K562 (cell line): Measurements from ENCODE around the gene ST6GAL1. TPM values are rescaled to one million over a fixed set of nuclear protein-coding genes. Genes with fewer than 3 reads are reported as not detected.

Source experiments
- ATAC-seq: fragments of 200-7000 bp; cut with Tn5 transposase; 3 replicates; pipeline ENCODE4 v1.9.1; 2020; ENCODE audit warnings: moderate library complexity
- BruUV-seq: library from RNA; stranded (reverse); fragments of 400-500 nt; replicated peaks from 2 replicates; lab custom pipeline; 2021; lab: Mats Ljungman, UMichigan
- CTCF ChIA-PET: fragments of 300-600 bp; formaldehyde crosslinking; extraction: SDS; loops from one replicate; lab custom pipeline; 2021; ENCODE audit warnings: low intra/inter-chr PET ratio; lab: Yijun Ruan, JAX
- POLR2A ChIA-PET: fragments of 300-600, 350-650 bp; sonication (Branson Sonifier 250); formaldehyde crosslinking; extraction: SDS; loops from one replicate; lab custom pipeline; 2021; ENCODE audit warnings: antibody characterized with exemption, inconsistent platforms; lab: Yijun Ruan, JAX
- DNase-seq, 4 experiments: peaks; one replicate each; pipeline versions ENCODE4 v3.0.0 to v3.0.0-alpha.2; 2011 to 2018; ENCODE audit warnings: low spot score in 3 of 4, mixed read lengths in 3 of 4; ENCODE audit errors: extremely low read depth in 1 of 4
- FAIRE-seq: peaks from 2 replicates; lab custom pipeline; 2011; peaks lifted over from hg19 to GRCh38; lab: Jason Lieb, UNC
- H2AFZ ChIP-seq: 2 replicates; pipeline ENCODE4 v1.6.0; 2011; ENCODE audit warnings: low read depth, low read length, control low read depth, inconsistent platforms
- H3K27ac ChIP-seq: fragments of 200-600 bp; 3 replicates; pipeline ENCODE4 v1.8.0; 2011; ENCODE audit warnings: low read depth, mild to moderate bottlenecking, control low read depth, inconsistent platforms, low read length, moderate library complexity, mixed read lengths; ENCODE audit errors: extremely low read depth
- H3K27me3 ChIP-seq, 2 experiments: fragments of 300-600 bp in 1 of 2; 2 replicates in 1 of 2; 3 replicates in 1 of 2; pipeline versions ENCODE4 v1.6.0 to v1.8.0; 2011; ENCODE audit warnings: inconsistent platforms in 2 of 2, low read length in 2 of 2, mild to moderate bottlenecking in 1 of 2, mixed read lengths in 1 of 2, moderate library complexity in 1 of 2; ENCODE audit not compliant: control insufficient read depth in 2 of 2, insufficient read depth in 2 of 2
- H3K36me3 ChIP-seq: fragments of 300-600 bp; 3 replicates; pipeline ENCODE4 v1.8.0; 2011; ENCODE audit warnings: mild to moderate bottlenecking, low read length, inconsistent platforms; ENCODE audit not compliant: control insufficient read depth, insufficient read depth
- H3K4me1 ChIP-seq, 2 experiments: fragments of 200-600 bp in 1 of 2; replicated peaks in 1 of 2; 2 replicates in 1 of 2; 3 replicates in 1 of 2; pipeline versions ENCODE4 v1.5.1 to v1.8.0; 2011; ENCODE audit warnings: inconsistent platforms in 2 of 2, low read length in 2 of 2, mild to moderate bottlenecking in 1 of 2, mixed read lengths in 1 of 2, moderate library complexity in 1 of 2; ENCODE audit not compliant: control insufficient read depth in 2 of 2, insufficient read depth in 2 of 2
- H3K4me2 ChIP-seq: 2 replicates; pipeline ENCODE4 v1.6.1; 2011; ENCODE audit warnings: low read length, control low read depth, inconsistent platforms, mixed read lengths; ENCODE audit not compliant: insufficient read depth
- H3K4me3 ChIP-seq: fragments of 200-600 bp; sonication (generic), shearing (Covaris generic); 2 replicates; pipeline ENCODE4 v1.5.1; 2016; ENCODE audit warnings: control low read depth, inconsistent platforms
- H3K79me2 ChIP-seq: fragments of 200-600 bp; 3 replicates; pipeline ENCODE4 v1.8.0; 2011; ENCODE audit warnings: low read length, inconsistent platforms; ENCODE audit not compliant: control insufficient read depth, insufficient read depth
- H3K9ac ChIP-seq, 2 experiments: 2 replicates each; pipeline versions ENCODE4 v1.6.0 to v1.6.1; 2011; ENCODE audit warnings: low read depth in 2 of 2, low read length in 2 of 2, control low read depth in 1 of 2, inconsistent platforms in 1 of 2, mild to moderate bottlenecking in 1 of 2, mixed read lengths in 1 of 2; ENCODE audit not compliant: insufficient read depth in 1 of 2
- H3K9me1 ChIP-seq: one replicate; pipeline ENCODE4 v1.6.0; 2011; ENCODE audit warnings: inconsistent platforms, mild to moderate bottlenecking, low read length, moderate library complexity; ENCODE audit not compliant: control insufficient read depth, insufficient read depth
- H3K9me3 ChIP-seq: replicated peaks from 2 replicates; pipeline ENCODE4 v1.5.1; 2011; ENCODE audit warnings: low read depth, low read length, inconsistent platforms; ENCODE audit not compliant: control insufficient read depth, insufficient read depth
- H4K20me1 ChIP-seq: replicated peaks from 2 replicates; pipeline ENCODE4 v1.6.1; 2011; ENCODE audit warnings: low read length, inconsistent platforms, mixed read lengths; ENCODE audit not compliant: control insufficient read depth, insufficient read depth
- DACH1 ChIP-seq: fragments of 450-650 bp; IDR thresholded peaks from 2 replicates; pipeline ENCODE4 v1.6.1; 2018; ENCODE audit not compliant: partially characterized antibody
- EP300 ChIP-seq: IDR thresholded peaks from 2 replicates; pipeline ENCODE4 v1.6.1; 2012; ENCODE audit warnings: low read length, improper control_type of control experiment
- FOXK2 ChIP-seq, 2 experiments: fragments of 450-650 bp; IDR thresholded peaks in 1 of 2; conservative IDR thresholded peaks in 1 of 2; 2 replicates each; pipeline ENCODE4 v1.6.1; 2016; ENCODE audit warnings: low read depth in 2 of 2, mild to moderate bottlenecking in 1 of 2
- GABPB2 ChIP-seq: fragments of 250-450 bp; sonication (Bioruptor Pico); conservative IDR thresholded peaks from 2 replicates; pipeline ENCODE4 v1.5.1; 2021; ENCODE audit warnings: mild to moderate bottlenecking
- HMBOX1 ChIP-seq: sonication (generic); IDR thresholded peaks from 2 replicates; pipeline ENCODE4 v1.6.1; 2016
- KAT7 ChIP-seq: sonication (generic); formaldehyde crosslinking; IDR thresholded peaks from 2 replicates; pipeline ENCODE4 v1.8.0; 2022; ENCODE audit warnings: missing genetic modification reagents, mild to moderate bottlenecking, borderline replicate concordance
- POLR3A ChIP-seq: IDR thresholded peaks from 2 replicates; pipeline ENCODE4 v1.6.1; 2011; ENCODE audit warnings: borderline replicate concordance, mild to moderate bottlenecking, moderate library complexity; ENCODE audit not compliant: insufficient read length, insufficient read depth; ENCODE audit errors: extremely low read depth
- SIN3B ChIP-seq: fragments of 450-650 bp; IDR thresholded peaks from 2 replicates; pipeline ENCODE4 v1.6.1; 2017; ENCODE audit warnings: low read depth, mild to moderate bottlenecking, moderate library complexity
- TEAD4 ChIP-seq, 2 experiments: sonication (generic) in 1 of 2; formaldehyde crosslinking in 1 of 2; IDR thresholded peaks; 2 replicates each; pipeline versions ENCODE4 v1.6.1 to v1.8.0; 2012 to 2022; ENCODE audit warnings: borderline replicate concordance in 1 of 2, inconsistent platforms in 1 of 2, low read length in 1 of 2, mild to moderate bottlenecking in 1 of 2, missing genetic modification reagents in 1 of 2
- ZBTB11 ChIP-seq, 3 experiments: fragments of 200-800 bp in 1 of 3; fragments of 250-450 bp in 1 of 3; fragments of 450-650 bp in 1 of 3; sonication (Bioruptor Pico) in 1 of 3; sonication (Bioruptor generic) in 1 of 3; formaldehyde crosslinking in 1 of 3; IDR thresholded peaks; 2 replicates each; pipeline versions ENCODE4 v1.6.1 to v1.8.0; 2016 to 2022; ENCODE audit warnings: mild to moderate bottlenecking in 2 of 3, missing genetic modification characterization in 2 of 3, missing compliant biosample characterization in 1 of 3, moderate library complexity in 1 of 3
- ZBTB7A ChIP-seq: IDR thresholded peaks from 2 replicates; pipeline ENCODE4 v1.6.1; 2011; ENCODE audit warnings: low read depth, mild to moderate bottlenecking, low read length, moderate library complexity, borderline replicate concordance; ENCODE audit not compliant: control insufficient read depth
- ZNF696 ChIP-seq: fragments of 250-450 bp; sonication (Bioruptor Pico); conservative IDR thresholded peaks from 2 replicates; pipeline ENCODE4 v1.4.0; 2020; ENCODE audit warnings: mild to moderate bottlenecking, moderate library complexity
- ZNF717 ChIP-seq: fragments of 250-450 bp; sonication (Bioruptor Pico); IDR thresholded peaks from 2 replicates; pipeline ENCODE4 v1.5.0; 2021
- WGBS: fragments of 100-300 bp; shearing (Covaris generic); methylation state at CpG from one replicate; pipeline ENCODE4 v1.1.6; 2016; ENCODE audit warnings: low coverage, mixed read lengths; ENCODE audit not compliant: insufficient coverage; ENCODE audit errors: missing lambda C conversion rate; 5-methylcytosine and 5-hydroxymethylcytosine counted together
- in situ Hi-C: fragments of 300-500 bp; cut with MboI; formaldehyde crosslinking; loops from 4 replicates; pipeline ENCODE4 v1.15.0; 2018; ENCODE audit warnings: inconsistent platforms, mixed read lengths
- intact Hi-C: fragments of 100-400 bp; cut with micrococcal nuclease; formaldehyde crosslinking; loops from 2 replicates; pipeline ENCODE4 v1.14.2; 2022
- polyA plus RNA-seq, 8 experiments: library from polyadenylated mRNA; depleted of rRNA in 4 of 8; stranded (reverse) in 5 of 8; unstranded in 3 of 8; fragments of >200 nt; fragmentation: Nextera tagmentation in 2 of 8; fragmentation: Illumina TruSeq in 1 of 8; extraction: Ambion mirVana in 2 of 8; extraction: Trizol in 1 of 8; gene quantifications; 2 replicates each; pipeline versions ENCODE4 v1.2.1 to v1.2.3, GENCODE V29; 2011 to 2014; ENCODE audit warnings: inconsistent platforms in 1 of 8, missing spikeins in 1 of 8
- total RNA-seq, 7 experiments: library from RNA; depleted of rRNA in 6 of 7; stranded (reverse); fragments of >200 nt in 6 of 7; fragmentation: Illumina TruSeq in 2 of 7; extraction: Trizol in 2 of 7; gene quantifications; 2 replicates each; pipeline versions ENCODE4 v1.2.1 to v1.2.3, GENCODE V29; 2011 to 2021; ENCODE audit warnings: low replicate concordance in 1 of 7

The ST6GAL1 gene
- total and polyA plus RNA-seq, 9 of the 15 experiments (the other 6 are each of a cell fraction or from before 2014, with no cell fraction given): 31.9 to 145 (median 71.0) TPM

DNA sequence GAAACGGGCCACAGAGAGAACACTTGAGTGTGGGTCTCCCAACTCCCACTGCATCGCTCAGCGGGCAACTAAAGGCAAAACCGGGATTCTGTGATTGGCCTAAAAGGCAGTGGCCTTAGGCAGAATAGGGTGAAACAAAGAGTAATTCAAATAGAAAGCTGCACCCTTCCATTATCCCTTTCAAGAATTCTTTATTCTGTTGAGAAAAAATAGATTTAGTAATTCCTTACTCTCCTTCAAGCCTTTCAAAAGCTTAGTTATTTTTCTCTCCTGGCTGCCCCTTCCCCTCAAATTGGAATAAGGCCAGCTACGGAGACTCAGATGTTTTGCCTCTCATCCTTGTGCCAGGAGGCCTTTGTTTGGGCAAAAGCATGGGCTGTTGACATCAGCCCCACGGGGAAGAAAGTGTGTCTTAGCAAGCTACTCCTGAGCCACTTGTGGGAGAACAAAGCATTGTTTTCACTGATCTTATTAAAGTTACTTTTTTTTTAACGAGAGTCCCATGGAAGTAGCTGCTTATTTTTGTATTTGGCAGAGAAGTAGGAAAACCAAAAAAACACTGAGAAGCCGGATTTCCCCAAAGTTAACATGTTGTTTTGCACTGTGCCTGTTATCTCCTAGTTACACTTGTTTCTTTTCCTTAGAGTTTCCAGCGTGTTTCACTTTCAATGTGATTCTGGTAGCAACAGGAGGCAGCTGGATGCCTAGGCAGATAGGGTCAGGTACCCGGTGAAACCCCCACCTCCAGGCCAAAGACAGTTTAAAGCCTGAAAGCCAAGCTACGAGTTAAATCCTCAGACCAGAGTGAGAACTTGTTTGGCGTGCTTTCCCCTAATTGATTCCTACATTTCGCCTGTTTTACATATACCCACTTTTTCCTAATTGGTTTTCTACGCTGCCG is 2.2 kb downstream of the ST6GAL1 start:
- 12% methylated on average over 15 of the region's 15 CpGs for WGBS
- peaks cover 42% of the 10 kb centered on the region for H3K36me3 ChIP-seq
- H3K4me3 ChIP-seq: peak overlapping the region; percentile 94
- in situ Hi-C loops (loop anchor here (5.0 kb wide), 1 partner anchor 85 kb away; no protein-coding TSS in a partner anchor), intact Hi-C loops (loop anchor here (2.0 to 10.0 kb wide), 3 partner anchors 16 to 232 kb away; no protein-coding TSS in a partner anchor)
- ATAC-seq (no peak), FAIRE-seq (peak; percentile 77), DNase-seq (peak in 2 of 4 experiments; percentile 28 to 69)
- H3K4me1 ChIP-seq: peaks cover 34 to 40% of the 10 kb centered on the region in 2 experiments
- CTCF ChIA-PET: no interaction called here
- H2AFZ ChIP-seq: peak overlapping the region; percentile 86
- peak overlapping the region; percentile 78 for H3K4me2 ChIP-seq
- H3K27ac ChIP-seq: peak overlapping the region; percentile 88
- peaks cover 2% of the 10 kb centered on the region for H3K9me1 ChIP-seq
- peak overlapping the region; percentile 72 to 98 for H3K9ac ChIP-seq
- 0 out of 2 replicates have a peak, but pooled peaks cover 2% of the 10 kb centered on the region for H3K9me3 ChIP-seq
- no peaks in the 10 kb centered on the region for H4K20me1 ChIP-seq
- POLR2A ChIA-PET: interaction anchor here (0.6 to 2.1 kb wide), 15 partner anchors 11 to 365 kb away, joined by 3 to 14 read pairs (median 3); no protein-coding TSS in a partner anchor
- peaks cover 72% of the 10 kb centered on the region for H3K79me2 ChIP-seq
- no TSS peak for BruUV-seq
- H3K27me3 ChIP-seq: no peaks in the 10 kb centered on the region
- TF ChIP-seq HMBOX1 (peak; percentile 35; the same call in 1 of the 2 replicates), EP300 (peak; percentile 19; the same call in 1 of the 2 replicates), DACH1 (no peak), GABPB2 (no peak), TEAD4 (IDR thresholded peaks at IDR 0.05; ENCODE audit: low read length) (peak; percentile 55), TEAD4 (CRISPR knock-in tag; IDR thresholded peaks at IDR 0.05; ENCODE audit: borderline replicate concordance) (no peak), ZBTB11 (CRISPR knock-in tag; IDR thresholded peaks at IDR 0.05) (0 out of 6 replicates have a peak, but pooled peaks of 1 of the 3 experiments have one; percentile 7), SIN3B (no peak), ZBTB7A (peak; percentile 46; the same call in 1 of the 2 replicates), KAT7 (CRISPR knock-in tag) (0 out of 2 replicates have a peak, but pooled peaks have one; percentile 3), ZNF717 (CRISPR knock-in tag) (no peak), POLR3A (no peak), ZNF696 (CRISPR knock-in tag) (no peak), FOXK2 (conservative IDR thresholded peaks at IDR 0.05 in 1 of 2, IDR thresholded peaks at IDR 0.05 in 1 of 2; ENCODE audit: low read depth in 2 of 2) (peak; percentile 69 to 73; a peak in 3 of 4 replicates)
